Epidermal melanocyte (primary cell): ENCODE measurements around the gene SPAAR.

ENCODE experiments used
- DNase-seq: peaks from one replicate; pipeline ENCODE4 v3.0.0; 2011; ENCODE audit warnings: low spot score; ENCODE audit not compliant: insufficient read length

SPAAR gene

DNA sequence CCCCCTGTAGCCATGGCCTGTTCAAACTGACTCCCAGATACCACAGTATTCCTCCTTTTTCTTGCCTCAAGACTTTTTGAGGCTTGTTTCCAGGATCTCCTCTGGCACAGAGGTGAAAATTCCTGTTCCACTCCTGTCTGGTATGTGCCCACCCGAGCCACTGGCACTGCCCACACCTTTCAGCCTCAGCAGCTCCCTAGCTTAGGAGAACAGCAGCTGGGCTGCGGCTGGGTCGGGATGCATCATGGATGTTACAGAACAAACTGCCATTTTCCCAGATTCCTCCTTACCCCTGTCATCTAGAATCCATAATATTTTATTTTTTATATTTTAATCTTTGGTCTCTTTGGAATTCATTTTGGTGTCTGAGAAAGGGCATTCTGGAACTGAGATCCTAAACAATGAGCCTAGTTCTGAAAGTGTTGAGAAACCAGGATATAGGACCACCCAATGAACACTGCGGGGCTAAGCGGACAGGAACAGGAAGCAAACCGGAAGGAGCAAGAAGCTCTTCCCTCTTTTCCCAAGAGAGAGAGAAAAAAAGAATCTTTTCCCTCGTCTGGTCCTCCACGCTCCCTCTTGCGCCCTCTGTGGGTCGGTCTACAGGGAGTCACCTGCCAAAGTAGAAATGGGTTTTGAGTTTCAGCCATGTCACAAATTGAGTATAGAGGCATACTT, 36.2 kb downstream of the SPAAR start:
- peak; percentile 86 for DNase-seq

- DNase-seq, result no peak
Measured at GRCh38 chr9:35948451-35948850, 39.2 kb downstream of the SPAAR start.

DNA sequence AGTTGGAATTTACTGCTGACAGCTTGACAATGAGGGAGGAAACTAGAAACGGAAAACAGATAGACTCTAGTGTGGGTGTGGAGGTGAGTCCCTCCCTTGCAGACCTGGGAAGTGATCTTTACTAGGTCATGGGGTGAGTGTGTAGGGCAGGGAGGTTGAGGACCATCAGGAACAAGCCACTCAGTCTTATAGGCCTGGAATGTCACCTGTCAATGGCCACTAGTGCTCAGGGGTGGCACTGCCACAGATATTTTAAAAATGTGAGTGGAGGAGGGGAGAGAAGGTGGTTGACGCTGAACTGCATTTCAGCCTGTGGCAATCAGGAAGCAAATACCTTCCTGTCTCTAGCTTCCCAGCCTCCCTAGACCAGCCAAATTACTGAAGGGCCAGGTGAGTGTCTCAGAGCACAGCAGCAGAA, 39.6 kb downstream of the SPAAR start:
- no peak for DNase-seq

DNA sequence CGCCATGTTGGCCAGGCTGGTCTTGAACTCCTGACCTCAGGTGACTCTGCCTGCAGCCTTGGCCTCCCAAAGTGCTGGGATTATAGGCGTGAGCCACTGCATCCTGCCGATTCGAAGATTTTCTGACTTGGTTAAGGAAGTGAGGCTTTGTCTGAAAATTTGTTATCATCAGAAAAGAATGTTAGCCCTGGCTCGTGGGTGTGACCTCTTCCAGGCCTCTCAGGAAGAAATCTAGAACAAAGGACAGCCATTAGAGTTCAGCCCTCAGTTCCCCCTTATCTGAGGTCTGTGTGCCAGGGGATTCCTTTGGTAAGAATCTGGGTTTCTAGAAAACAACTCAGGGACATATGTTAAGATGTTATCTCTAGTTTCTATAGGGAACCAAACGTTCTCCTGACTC, 42.4 kb downstream of the SPAAR start:
- no peak for DNase-seq

DNA sequence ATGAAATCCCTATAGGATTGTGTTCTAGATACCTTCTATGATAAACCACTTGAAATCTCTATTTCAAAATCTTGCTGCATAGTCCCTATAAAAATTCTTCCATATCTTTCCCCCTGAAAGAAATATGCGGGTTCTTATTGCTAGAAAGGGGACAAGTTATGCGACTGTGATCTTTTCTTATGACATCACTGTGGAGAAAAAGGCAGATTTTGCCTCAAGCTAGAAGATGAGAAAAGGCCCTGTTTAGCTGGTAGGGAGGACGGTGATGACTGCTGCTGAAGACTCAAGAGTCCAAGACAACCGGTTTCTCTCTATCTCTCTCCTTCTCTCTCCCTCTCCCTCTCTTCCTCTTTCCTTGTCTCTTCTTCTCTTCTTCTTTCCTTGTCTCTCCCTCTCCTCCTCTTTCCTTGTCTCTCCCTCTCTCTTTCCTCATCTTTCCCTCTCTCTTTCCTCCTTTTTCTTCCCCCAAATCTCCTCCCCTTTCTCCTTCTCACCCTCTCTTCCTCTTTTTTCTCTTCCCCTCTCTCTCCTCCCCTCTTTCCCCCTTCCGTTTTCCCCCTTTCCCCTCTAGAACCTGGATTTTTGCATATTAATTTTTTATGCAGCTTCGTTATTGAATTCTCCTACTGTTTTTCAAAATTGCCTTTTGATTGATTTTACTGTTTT, 43.4 kb downstream of the SPAAR start:
- DNase-seq, result no peak

- DNase-seq, result no peak
Measured at GRCh38 chr9:35954942-35955546, 45.8 kb downstream of the SPAAR start.

- no peak for DNase-seq
Measured at GRCh38 chr9:35956651-35957050, 47.4 kb downstream of the SPAAR start.

GRCh38 chr9:35958104-35958837, 49.0 kb downstream of the SPAAR start, which contains the start of gene OR2S2:
Gene OR2S2 (minus strand): TSS chr9:35958154. CDS start chr9:35958098, 56 bp downstream.
- no peak for DNase-seq

DNA sequence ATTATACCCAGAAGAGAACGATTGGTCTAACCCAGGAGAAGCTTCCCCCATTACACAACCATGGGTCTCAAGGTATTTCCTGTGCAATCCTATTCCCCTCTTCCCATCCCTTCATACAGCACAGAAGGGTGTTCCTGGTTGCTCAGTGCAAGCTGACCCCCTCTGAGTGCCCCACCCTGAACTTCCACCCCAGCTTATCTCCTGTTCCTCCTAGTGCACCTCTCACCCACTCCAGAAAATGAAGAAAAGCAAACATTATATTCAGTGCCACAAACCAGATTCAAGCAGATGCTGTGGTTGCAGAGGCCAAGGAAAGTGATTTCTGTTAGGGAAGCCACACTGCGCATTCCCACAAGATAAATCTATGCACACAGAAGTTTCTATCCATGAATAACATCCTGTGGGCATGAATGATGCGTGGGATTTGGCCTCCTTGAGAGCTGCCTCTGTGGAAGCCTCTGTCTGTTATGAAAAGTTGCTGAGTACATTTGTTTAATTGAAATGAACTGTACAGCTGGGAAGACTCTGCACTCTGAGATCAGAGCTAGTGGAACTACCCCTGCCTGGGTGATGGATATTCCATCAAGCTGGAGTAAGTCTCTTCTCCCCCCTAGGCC, 50.9 kb downstream of the SPAAR start:
- no peak for DNase-seq
